ENCODE measurements around the gene WASHC4.

DNA sequence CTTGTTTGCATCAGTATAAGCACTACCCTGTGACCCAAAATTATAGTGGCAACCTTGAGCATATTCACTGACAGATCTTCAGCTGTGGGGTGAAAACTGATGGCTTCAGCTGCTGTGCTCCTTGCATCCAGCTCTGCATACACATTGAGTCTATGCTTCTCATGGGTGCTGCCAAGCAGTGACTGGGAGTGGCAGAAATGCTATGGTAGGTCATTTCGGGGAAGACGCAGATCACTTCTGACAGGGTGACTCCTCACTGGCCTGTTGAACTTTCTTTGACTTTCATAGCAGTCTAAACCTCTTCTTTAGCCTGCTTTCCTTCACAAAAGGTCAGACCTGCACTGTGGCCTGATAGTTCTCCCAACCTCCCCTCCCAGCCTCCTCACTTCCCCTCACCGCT is 17.7 kb upstream of the WASHC4 start:
- TF ChIP-seq, protein P1, sequence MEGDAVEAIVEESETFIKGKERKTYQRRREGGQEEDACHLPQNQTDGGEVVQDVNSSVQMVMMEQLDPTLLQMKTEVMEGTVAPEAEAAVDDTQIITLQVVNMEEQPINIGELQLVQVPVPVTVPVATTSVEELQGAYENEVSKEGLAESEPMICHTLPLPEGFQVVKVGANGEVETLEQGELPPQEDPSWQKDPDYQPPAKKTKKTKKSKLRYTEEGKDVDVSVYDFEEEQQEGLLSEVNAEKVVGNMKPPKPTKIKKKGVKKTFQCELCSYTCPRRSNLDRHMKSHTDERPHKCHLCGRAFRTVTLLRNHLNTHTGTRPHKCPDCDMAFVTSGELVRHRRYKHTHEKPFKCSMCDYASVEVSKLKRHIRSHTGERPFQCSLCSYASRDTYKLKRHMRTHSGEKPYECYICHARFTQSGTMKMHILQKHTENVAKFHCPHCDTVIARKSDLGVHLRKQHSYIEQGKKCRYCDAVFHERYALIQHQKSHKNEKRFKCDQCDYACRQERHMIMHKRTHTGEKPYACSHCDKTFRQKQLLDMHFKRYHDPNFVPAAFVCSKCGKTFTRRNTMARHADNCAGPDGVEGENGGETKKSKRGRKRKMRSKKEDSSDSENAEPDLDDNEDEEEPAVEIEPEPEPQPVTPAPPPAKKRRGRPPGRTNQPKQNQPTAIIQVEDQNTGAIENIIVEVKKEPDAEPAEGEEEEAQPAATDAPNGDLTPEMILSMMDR (conservative IDR thresholded peaks at IDR 0.05 in 1 of 2, IDR thresholded peaks at IDR 0.05 in 1 of 2; ENCODE audit: extremely low read depth in 1 of 2, insufficient read depth in 1 of 2, low read depth in 1 of 2, low read length in 2 of 2): no peak
- no peak for TF ChIP-seq EZH2 (IDR thresholded peaks at IDR 0.05; ENCODE audit: borderline replicate concordance, low read length)
